GM19238 (cell line): Measurements from ENCODE around the gene MSX1.

Source experiments
- DNase-seq: peaks from one replicate; pipeline ENCODE4 v3.0.0; 2011; ENCODE audit warnings: low spot score; ENCODE audit not compliant: insufficient read length

MSX1 gene

GRCh38 chr4:4868758-4869723 lies 9.6 kb downstream of the MSX1 start:
- no peak for DNase-seq

GRCh38 chr4:4869731-4870571 lies 10.5 kb downstream of the MSX1 start:
- DNase-seq, result no peak

- no peak for DNase-seq
These were observed 11.2 kb downstream of the MSX1 start for GRCh38 chr4:4870576-4871241.

GRCh38 chr4:4871242-4871572 lies 11.7 kb downstream of the MSX1 start:
- no peak for DNase-seq

- no peak for DNase-seq
These were observed 12.3 kb downstream of the MSX1 start for GRCh38 chr4:4871573-4872313.

GRCh38 chr4:4872314-4872903 lies 12.9 kb downstream of the MSX1 start:
- no peak for DNase-seq

GRCh38 chr4:4873203-4873602 lies 13.7 kb downstream of the MSX1 start:
- DNase-seq, result no peak

- DNase-seq, result no peak
These were observed 14.8 kb downstream of the MSX1 start for GRCh38 chr4:4874254-4874653.

- DNase-seq, result no peak
These were observed 15.7 kb downstream of the MSX1 start for GRCh38 chr4:4875147-4875546.

- no peak for DNase-seq
These were observed 16.1 kb downstream of the MSX1 start for GRCh38 chr4:4875611-4876010.

GRCh38 chr4:4876945-4877661 lies 17.6 kb downstream of the MSX1 start:
- DNase-seq, result no peak

GRCh38 chr4:4880492-4880891 lies 21.0 kb downstream of the MSX1 start:
- DNase-seq, result no peak

- DNase-seq, result no peak
These were observed 22.0 kb downstream of the MSX1 start for GRCh38 chr4:4881432-4881831.

- no peak for DNase-seq
These were observed 25.1 kb downstream of the MSX1 start for GRCh38 chr4:4884611-4885010.

- no peak for DNase-seq
These were observed 28.0 kb downstream of the MSX1 start for GRCh38 chr4:4887426-4887825.

GRCh38 chr4:4888695-4889094 lies 29.2 kb downstream of the MSX1 start:
- DNase-seq, result no peak

GRCh38 chr4:4889781-4890180 lies 30.3 kb downstream of the MSX1 start:
- DNase-seq, result no peak

- DNase-seq, result no peak
These were observed 31.2 kb downstream of the MSX1 start for GRCh38 chr4:4890574-4891255.

GRCh38 chr4:4893721-4894120 lies 34.3 kb downstream of the MSX1 start:
- no peak for DNase-seq
